Glomerular endothelial cell (primary cell): ENCODE data around the gene BCL2A1. TPM values are rescaled to one million over a fixed set of nuclear protein-coding genes. Genes with fewer than 3 reads are reported as not detected.
"Not testable (repeated sequence)": the region's sequence is repeated elsewhere in the genome, so short reads cannot be mapped to it uniquely, and the experiment has no call there.

Experiments
- DNase-seq: peaks from one replicate; pipeline ENCODE4 v3.0.0-alpha.2; 2011; ENCODE audit warnings: low read depth, low spot score; ENCODE audit errors: extremely low read depth
- total RNA-seq: library from RNA; depleted of rRNA; stranded (reverse); fragments of >200 nt; gene quantifications from 2 replicates; pipeline ENCODE4 v1.2.3, GENCODE V29; 2015

BCL2A1 gene
- total RNA-seq: not detected in 2 replicates

GRCh38 chr15:79970624-79971434 is at the start of gene BCL2A1:
TSS of gene BCL2A1 (minus strand) at chr15:79971196. CDS start at chr15:79971119, 77 bp downstream.
- no peak for DNase-seq

DNA sequence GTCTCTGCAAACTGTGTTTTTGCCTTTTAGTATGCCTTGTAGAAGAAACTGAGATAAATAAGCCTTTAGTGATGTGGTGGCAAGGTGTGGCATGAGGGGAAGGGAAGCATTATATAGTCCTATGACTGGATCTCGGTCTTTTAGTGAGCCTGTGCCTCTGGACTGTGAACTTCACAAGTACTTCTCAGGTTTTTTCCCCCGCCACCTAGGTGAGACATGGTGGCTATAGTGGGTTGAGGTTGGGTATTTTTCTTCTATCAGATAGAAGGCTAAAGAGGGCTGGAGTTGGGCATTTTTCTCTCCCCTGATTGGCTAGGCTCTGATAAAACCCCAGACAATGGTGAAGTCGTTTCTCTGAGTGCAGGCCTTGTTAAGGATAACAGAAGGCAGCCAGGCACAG is 49.7 kb upstream of the BCL2A1 start:
- no peak for DNase-seq

GRCh38 chr15:80020149-80020548 is 49.2 kb upstream of the BCL2A1 start:
- DNase-seq: not testable (repeated sequence)

- DNase-seq: no peak
Observed at GRCh38 chr15:80019168-80019745, 48.3 kb upstream of the BCL2A1 start.

- not testable (repeated sequence) for DNase-seq
Observed at GRCh38 chr15:80017139-80017538, 46.1 kb upstream of the BCL2A1 start.

- DNase-seq: not testable (repeated sequence)
Observed at GRCh38 chr15:80016506-80016905, 45.5 kb upstream of the BCL2A1 start.

GRCh38 chr15:80015156-80015555 is 44.2 kb upstream of the BCL2A1 start:
- no peak for DNase-seq

DNA sequence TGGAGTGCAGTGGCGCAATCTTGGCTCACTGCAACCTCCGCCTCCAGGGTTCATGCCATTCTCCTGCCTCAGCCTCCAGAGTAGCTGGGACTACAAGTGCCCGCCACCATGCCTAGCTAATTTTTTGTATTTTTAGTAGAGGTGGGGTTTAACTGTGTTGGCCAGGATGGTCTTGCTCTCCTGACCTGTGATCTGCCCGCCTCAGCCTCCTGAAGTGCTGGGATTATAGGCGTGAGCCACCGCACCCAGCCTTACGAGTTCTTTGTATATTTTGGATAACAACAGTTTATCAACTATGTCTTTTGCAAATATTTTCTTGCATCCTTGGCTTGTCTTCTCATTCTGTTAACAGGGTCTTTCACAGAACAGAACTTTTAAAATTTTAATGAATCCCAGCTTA is 43.2 kb upstream of the BCL2A1 start:
- DNase-seq: not testable (repeated sequence)

DNA sequence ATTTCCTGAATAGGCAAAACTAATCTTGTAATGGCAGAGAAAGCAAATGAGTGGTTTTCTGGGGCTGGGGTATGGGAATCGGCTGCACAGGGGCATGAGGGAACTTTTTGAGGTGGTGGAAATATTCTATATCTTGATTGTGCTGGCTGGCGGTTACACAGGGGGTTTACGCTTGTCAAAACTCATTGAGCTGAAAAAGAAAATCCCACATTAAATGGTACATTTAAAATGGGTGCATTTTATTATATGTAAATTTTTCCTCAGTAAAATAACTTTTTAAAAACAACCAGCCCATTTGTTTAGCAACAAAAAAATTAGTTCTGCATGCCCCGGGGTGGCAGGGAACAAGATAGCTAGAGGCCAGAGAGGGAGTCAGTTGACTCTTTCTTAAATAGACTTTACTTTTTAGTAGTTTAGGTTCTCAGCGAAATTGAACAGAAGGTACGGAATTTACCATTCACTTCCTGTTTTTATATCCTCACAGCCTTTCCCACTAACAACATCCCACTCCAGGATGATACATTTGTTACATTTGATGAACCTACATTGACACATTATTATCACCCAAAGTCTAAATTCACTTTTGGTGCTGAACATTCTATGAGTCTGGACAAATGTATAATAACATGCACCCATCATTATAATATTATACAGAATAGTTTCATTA is 41.2 kb upstream of the BCL2A1 start:
- no peak for DNase-seq

DNA sequence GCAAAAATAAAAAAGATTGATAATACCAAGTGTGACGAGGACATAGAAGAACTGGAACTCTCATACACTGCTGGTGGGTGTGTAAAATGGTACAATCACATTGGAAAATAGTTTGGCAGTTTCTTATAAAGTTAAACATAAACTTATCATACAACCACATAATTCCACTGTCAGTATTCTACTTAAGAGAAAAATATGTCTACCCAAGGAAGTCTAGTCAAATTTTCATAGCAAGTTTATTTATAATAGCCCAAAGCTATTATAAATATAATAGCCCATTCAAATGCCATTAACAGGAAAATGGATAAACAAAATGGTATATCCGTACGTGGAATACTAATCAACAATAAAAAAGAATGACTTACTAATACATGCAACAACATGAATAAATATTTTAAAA is 40.6 kb upstream of the BCL2A1 start:
- no peak for DNase-seq

- not testable (repeated sequence) for DNase-seq
Observed at GRCh38 chr15:80011041-80011523, 40.1 kb upstream of the BCL2A1 start.

GRCh38 chr15:80010131-80010673 is 39.2 kb upstream of the BCL2A1 start:
- no peak for DNase-seq

- DNase-seq: no peak
Observed at GRCh38 chr15:80007532-80007931, 36.5 kb upstream of the BCL2A1 start.

DNA sequence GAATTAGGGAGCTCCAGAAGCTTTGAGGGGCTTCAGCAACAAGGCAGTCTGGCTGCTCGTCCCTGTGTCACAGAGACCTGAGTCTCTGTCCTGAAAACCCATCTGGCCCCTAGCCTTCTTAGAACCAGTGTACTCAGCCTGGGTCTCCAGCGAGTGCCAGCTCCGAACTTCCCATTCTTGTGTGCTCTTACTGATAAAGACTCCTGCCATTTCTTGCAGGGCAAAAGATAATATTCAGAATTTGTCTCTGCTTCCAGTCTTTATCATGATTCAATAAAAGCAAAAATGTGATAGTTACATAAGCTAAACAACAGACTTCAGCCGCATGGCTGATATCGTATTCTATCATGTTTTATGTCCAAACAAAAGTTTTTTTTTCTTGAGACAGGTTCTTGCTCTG is 36.0 kb upstream of the BCL2A1 start:
- no peak for DNase-seq

DNA sequence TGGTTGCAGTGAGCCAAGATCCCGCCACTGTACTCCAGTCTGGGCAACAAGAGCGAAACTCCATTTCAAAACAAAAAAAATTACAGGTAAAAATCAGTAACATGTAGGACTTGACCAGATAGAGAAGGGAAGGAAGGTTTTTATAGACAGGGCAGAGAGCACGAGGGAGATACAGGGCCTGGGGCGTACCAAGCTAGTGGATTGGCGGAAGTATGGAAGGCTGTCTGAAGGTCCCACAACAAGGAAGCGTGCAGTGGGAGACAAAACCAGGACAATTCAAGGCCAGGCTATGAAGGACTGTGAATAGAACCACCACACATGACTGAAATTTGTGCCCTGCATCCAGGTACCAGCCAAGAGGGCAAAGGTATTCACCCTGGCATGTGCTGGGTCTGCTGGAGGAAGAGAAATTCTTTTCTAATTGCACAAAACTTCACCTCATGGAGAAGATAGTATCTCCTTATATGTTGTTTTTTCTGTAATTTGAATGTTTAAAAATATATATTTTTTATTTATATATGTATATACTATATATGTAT is 33.0 kb upstream of the BCL2A1 start:
- no peak for DNase-seq

DNA sequence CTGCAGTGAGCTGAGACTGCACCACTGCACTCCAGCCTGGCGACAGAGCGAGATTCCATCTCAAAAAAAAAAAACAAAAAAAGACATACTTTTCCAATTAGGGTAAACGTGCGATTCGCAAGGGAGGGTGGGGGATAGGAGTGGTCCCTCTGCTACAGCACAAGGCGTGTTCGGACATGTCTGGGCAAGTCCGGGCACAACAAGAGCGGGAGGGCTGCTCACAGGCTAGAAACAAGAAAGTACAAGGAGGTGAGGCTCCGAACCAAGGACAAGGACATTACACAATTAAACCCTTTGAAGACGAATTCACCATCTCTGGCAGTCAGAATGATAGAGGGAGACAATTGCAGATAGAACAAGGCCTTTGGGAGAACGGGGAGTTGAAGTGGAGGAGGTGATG is 32.2 kb upstream of the BCL2A1 start:
- DNase-seq: no peak

DNA sequence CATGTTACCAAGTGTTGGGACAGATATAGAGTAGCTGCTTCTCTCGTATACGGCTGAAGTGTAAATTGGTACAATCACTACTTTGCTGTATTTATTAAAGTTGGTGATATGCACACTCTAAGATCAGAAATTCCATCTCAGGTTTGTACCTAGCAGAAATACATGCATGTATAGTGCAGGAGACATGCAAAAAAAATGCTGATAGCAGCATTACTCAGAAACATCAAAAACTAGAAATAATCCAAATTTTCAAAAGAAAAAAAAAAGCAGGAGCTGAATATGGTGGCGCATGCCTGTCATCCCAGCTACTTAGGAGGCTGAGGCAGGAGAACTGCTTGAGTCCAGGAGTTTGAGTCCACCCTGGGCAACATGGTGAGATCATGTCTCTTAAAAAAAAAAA is 31.3 kb upstream of the BCL2A1 start:
- DNase-seq: no peak

GRCh38 chr15:79994615-79995014 is 23.6 kb upstream of the BCL2A1 start:
- no peak for DNase-seq

GRCh38 chr15:79991826-79992225 is 20.8 kb upstream of the BCL2A1 start:
- no peak for DNase-seq

- no peak for DNase-seq
Observed at GRCh38 chr15:79990997-79991334, 20.0 kb upstream of the BCL2A1 start.

DNA sequence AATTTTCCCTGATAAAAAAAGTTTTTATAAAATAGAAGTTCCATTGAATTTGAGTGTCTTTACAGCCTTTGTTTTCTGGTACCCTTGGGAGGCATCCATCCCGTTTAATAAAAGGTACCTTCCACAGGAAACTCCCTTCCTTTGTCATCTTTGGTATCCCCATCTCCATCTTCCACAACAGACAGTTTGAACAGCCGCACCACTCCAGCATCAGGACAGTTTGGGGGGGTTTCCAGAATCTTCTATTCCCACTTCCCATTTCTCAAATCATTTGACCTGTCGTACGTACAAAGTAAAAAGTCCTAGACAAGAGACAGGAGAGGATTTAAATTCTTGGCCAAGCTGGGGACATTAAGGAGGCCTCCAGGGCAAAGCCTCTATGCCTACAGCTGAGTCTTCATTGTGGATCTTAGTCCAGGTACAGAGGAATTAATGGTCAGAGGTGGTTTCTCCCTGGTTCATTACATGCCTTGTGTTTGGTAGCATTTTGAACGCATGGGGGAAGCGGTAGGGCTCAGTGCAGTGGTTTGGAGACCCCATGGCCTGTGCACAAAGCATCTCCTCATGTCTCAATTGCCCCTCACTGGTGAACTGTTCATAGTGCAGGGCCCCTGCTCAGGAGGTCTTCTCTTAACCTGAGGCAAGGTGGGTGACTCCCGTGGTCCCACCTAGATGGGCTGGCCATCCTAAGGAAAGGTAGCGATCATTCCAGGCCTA is 19.4 kb upstream of the BCL2A1 start:
- DNase-seq: no peak
